A673 (cell line): ENCODE measurements around the gene GAS6.

Experiments
- EZH2 ChIP-seq: fragments of 200-600 bp; sonication (generic); IDR thresholded peaks from 2 replicates; pipeline ENCODE4 v1.6.1; 2017; ENCODE audit warnings: borderline replicate concordance, low read depth, mild to moderate bottlenecking, mixed read lengths, antibody characterized with exemption, low read length; ENCODE audit not compliant: poor library complexity, severe bottlenecking
- TF ChIP-seq, protein P1 (sequence below): fragments of 300-800, 200-600 bp; sonication (generic); conservative IDR thresholded peaks from 2 replicates; pipeline ENCODE4 v1.5.1; 2017; ENCODE audit warnings: low read depth, mild to moderate bottlenecking, antibody characterized with exemption, low read length, moderate library complexity, mixed read lengths

DNA sequence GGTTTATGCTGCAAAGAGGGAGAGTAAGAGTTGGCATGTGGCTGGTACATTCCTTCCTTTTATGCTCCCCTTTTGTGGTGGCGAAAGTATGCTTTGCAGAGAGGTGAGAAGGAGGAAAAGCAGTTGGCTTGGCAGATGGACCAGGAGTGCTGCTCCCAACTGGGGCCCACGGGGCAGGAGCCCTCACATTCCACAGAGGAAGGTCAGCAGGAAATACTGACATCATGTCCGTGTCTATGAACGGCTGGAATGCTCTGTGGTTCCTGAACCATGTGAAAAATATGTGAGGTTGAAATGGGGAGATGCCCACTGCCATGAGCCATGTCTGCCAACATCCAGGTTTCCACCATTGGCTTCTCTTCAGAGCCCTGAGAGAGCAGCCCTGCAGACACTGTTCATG is 33.3 kb upstream of the GAS6 start:
- TF ChIP-seq, protein P1, sequence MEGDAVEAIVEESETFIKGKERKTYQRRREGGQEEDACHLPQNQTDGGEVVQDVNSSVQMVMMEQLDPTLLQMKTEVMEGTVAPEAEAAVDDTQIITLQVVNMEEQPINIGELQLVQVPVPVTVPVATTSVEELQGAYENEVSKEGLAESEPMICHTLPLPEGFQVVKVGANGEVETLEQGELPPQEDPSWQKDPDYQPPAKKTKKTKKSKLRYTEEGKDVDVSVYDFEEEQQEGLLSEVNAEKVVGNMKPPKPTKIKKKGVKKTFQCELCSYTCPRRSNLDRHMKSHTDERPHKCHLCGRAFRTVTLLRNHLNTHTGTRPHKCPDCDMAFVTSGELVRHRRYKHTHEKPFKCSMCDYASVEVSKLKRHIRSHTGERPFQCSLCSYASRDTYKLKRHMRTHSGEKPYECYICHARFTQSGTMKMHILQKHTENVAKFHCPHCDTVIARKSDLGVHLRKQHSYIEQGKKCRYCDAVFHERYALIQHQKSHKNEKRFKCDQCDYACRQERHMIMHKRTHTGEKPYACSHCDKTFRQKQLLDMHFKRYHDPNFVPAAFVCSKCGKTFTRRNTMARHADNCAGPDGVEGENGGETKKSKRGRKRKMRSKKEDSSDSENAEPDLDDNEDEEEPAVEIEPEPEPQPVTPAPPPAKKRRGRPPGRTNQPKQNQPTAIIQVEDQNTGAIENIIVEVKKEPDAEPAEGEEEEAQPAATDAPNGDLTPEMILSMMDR = no peak
- no peak for TF ChIP-seq EZH2
